SJSA1 (cell line): Measurements from ENCODE around the gene MOV10. TPM values are rescaled to one million over a fixed set of nuclear protein-coding genes. Genes with fewer than 3 reads are reported as not detected.

Experiments used
- DNase-seq, 2 experiments: peaks; one replicate each; pipeline ENCODE4 v3.0.0-alpha.2; 2015 to 2020; ENCODE audit warnings: low spot score in 2 of 2, low read depth in 1 of 2
- H3K27ac ChIP-seq: fragments of 250-450 bp; sonication (Bioruptor Pico); 2 replicates; pipeline ENCODE4 v1.5.1; 2020; ENCODE audit warnings: mild to moderate bottlenecking, moderate library complexity
- H3K27me3 ChIP-seq: fragments of 250-450 bp; sonication (Bioruptor Pico); replicated peaks from 2 replicates; pipeline ENCODE4 v1.5.1; 2020; ENCODE audit warnings: mild to moderate bottlenecking, moderate library complexity
- H3K36me3 ChIP-seq: fragments of 250-450 bp; sonication (Bioruptor Pico); 2 replicates; pipeline ENCODE4 v1.5.1; 2020; ENCODE audit warnings: mild to moderate bottlenecking
- H3K4me1 ChIP-seq: fragments of 250-450 bp; sonication (Bioruptor Pico); replicated peaks from 2 replicates; pipeline ENCODE4 v1.6.1; 2021; ENCODE audit warnings: mild to moderate bottlenecking
- H3K4me3 ChIP-seq: fragments of 250-450 bp; sonication (Bioruptor Pico); 2 replicates; pipeline ENCODE4 v1.5.1; 2020; ENCODE audit warnings: mild to moderate bottlenecking
- H3K9me3 ChIP-seq: fragments of 250-450 bp; sonication (Bioruptor Pico); replicated peaks from 2 replicates; pipeline ENCODE4 v1.5.1; 2020; ENCODE audit warnings: mild to moderate bottlenecking
- total RNA-seq: library from RNA; depleted of rRNA; stranded (reverse); fragments of >200 nt; shearing (Covaris generic); gene quantifications from 2 replicates; pipeline ENCODE4 v1.2.3, GENCODE V29; 2014

MOV10 gene
- total RNA-seq, 1 experiment from 2014 or later, result 57.0 TPM

- H3K27ac ChIP-seq, result no peak overlapping the region
- H3K9me3 ChIP-seq, result no peaks in the 10 kb centered on the region
- H3K27me3 ChIP-seq, result no peaks in the 10 kb centered on the region
- no peak overlapping the region for H3K4me3 ChIP-seq
- peaks cover 22% of the 10 kb centered on the region for H3K4me1 ChIP-seq
- H3K36me3 ChIP-seq, result peaks cover 20% of the 10 kb centered on the region
- DNase-seq, result no peak
These were observed 4.1 kb downstream of the MOV10 start for GRCh38 chr1:112678605-112679004.

- Histone ChIP-seq H3K4me1 (peaks cover 4% of the 10 kb centered on the region; the same call in 1 of the 2 replicates), H3K36me3 (peaks cover 23% of the 10 kb centered on the region), H3K4me3 (no peak overlapping the region), H3K27me3 (no peaks in the 10 kb centered on the region), H3K27ac (no peak overlapping the region), H3K9me3 (no peaks in the 10 kb centered on the region)
- no peak for DNase-seq
These were observed 11.5 kb downstream of the MOV10 start for GRCh38 chr1:112685913-112686312.

- no peak for DNase-seq
- H3K4me1 ChIP-seq, result peaks cover 4% of the 10 kb centered on the region; the same call in 1 of the 2 replicates
- no peaks in the 10 kb centered on the region for H3K27me3 ChIP-seq
- no peaks in the 10 kb centered on the region for H3K9me3 ChIP-seq
- H3K36me3 ChIP-seq, result peaks cover 28% of the 10 kb centered on the region
- no peak overlapping the region for H3K27ac ChIP-seq
- H3K4me3 ChIP-seq, result no peak overlapping the region
These were observed 12.0 kb downstream of the MOV10 start for GRCh38 chr1:112686417-112686816.

DNA sequence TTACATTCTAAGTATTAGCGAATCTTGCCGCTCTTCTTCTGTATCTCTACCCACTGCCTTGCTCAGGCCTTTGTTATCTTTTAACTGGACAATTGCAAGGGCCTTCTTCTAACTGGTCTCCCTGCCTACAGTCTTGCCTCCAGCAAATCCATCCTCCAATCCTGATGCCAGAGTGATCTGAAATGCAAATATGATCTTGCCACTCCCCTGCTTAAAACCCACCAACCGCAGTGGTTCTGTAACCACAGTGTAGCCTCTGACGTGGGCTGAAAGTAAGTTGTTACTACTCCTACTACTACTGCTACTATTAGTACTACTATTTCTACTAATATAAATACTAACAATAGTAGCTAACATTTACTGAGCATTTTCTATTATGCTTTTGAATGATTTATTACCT is 12.4 kb downstream of the MOV10 start:
- H3K4me3 ChIP-seq, result no peak overlapping the region
- H3K36me3 ChIP-seq, result peaks cover 32% of the 10 kb centered on the region
- H3K27ac ChIP-seq, result no peak overlapping the region
- H3K27me3 ChIP-seq, result no peaks in the 10 kb centered on the region
- no peaks in the 10 kb centered on the region for H3K9me3 ChIP-seq
- H3K4me1 ChIP-seq, result peaks cover 4% of the 10 kb centered on the region; the same call in 1 of the 2 replicates
- no peak for DNase-seq

- Histone ChIP-seq H3K27me3 (no peaks in the 10 kb centered on the region), H3K4me3 (no peak overlapping the region)
- DNase-seq, result no peak
These were observed 12.9 kb downstream of the MOV10 start for GRCh38 chr1:112687361-112687760.

GRCh38 chr1:112687785-112688496 is 13.5 kb downstream of the MOV10 start:
- peaks cover 4% of the 10 kb centered on the region; the same call in 1 of the 2 replicates for H3K4me1 ChIP-seq
- no peaks in the 10 kb centered on the region for H3K27me3 ChIP-seq
- no peak for DNase-seq
- H3K36me3 ChIP-seq, result peaks cover 43% of the 10 kb centered on the region
- H3K4me3 ChIP-seq, result no peak overlapping the region
- H3K27ac ChIP-seq, result no peak overlapping the region
- no peaks in the 10 kb centered on the region for H3K9me3 ChIP-seq

More at GRCh38 chr1:112687361-112687760, 12.9 kb downstream of the MOV10 start:
- H3K4me1 ChIP-seq, result peaks cover 4% of the 10 kb centered on the region; the same call in 1 of the 2 replicates
- H3K27ac ChIP-seq, result no peak overlapping the region
- peaks cover 37% of the 10 kb centered on the region for H3K36me3 ChIP-seq
- no peaks in the 10 kb centered on the region for H3K9me3 ChIP-seq

- Histone ChIP-seq H3K4me3 (no peak overlapping the region), H3K27ac (no peak overlapping the region), H3K4me1 (no peaks in the 10 kb centered on the region), H3K9me3 (no peaks in the 10 kb centered on the region), H3K27me3 (no peaks in the 10 kb centered on the region), H3K36me3 (peaks cover 50% of the 10 kb centered on the region)
- DNase-seq, result no peak
These were observed 14.3 kb downstream of the MOV10 start for GRCh38 chr1:112688781-112689193.

- Histone ChIP-seq H3K9me3 (no peaks in the 10 kb centered on the region), H3K27ac (no peak overlapping the region), H3K4me1 (no peaks in the 10 kb centered on the region), H3K36me3 (peaks cover 55% of the 10 kb centered on the region), H3K4me3 (no peak overlapping the region), H3K27me3 (no peaks in the 10 kb centered on the region)
- DNase-seq, result no peak
These were observed 14.9 kb downstream of the MOV10 start for GRCh38 chr1:112689196-112689841.

DNA sequence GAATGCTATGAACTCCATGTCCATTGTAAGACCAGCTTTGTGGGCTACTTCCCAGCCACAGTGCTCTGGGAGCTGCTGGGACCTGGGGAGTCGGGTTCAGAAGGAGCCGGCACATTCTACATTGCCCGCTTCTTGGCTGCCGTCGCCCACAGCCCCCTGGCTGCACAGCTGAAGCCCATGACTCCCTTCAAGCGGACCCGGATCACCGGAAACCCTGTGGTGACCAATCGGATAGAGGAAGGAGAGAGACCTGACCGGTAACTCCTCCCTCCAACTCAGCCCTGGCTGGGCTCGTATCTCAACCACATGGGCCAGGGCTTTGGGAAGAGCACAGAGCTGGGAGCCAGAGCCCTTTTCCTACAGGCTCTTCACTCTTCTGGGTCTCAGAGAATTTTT is 15.4 kb downstream of the MOV10 start:
- H3K9me3 ChIP-seq, result no peaks in the 10 kb centered on the region
- H3K27me3 ChIP-seq, result no peaks in the 10 kb centered on the region
- DNase-seq, result no peak
- peaks cover 60% of the 10 kb centered on the region for H3K36me3 ChIP-seq
- no peaks in the 10 kb centered on the region for H3K4me1 ChIP-seq
- H3K4me3 ChIP-seq, result no peak overlapping the region
- H3K27ac ChIP-seq, result no peak overlapping the region

DNA sequence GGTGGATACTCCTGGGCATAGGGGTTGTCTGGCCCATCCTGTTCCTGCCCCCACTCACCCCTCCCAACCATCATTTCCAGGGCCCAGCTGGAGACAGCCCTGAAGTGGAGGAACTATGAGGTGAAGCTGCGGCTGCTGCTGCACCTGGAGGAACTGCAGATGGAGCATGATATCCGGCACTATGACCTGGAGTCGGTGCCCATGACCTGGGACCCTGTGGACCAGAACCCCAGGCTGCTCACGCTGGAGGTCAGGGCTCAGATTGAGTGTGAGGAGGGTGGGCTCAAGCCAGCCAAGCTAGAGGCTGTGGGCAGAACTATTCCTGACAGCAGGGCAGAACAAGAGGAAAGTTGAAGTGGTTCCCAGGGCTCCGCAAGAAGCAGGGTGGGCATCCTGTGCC is 18.2 kb downstream of the MOV10 start:
- no peaks in the 10 kb centered on the region for H3K27me3 ChIP-seq
- H3K36me3 ChIP-seq, result peaks cover 85% of the 10 kb centered on the region
- no peak overlapping the region for H3K27ac ChIP-seq
- DNase-seq, result no peak
- H3K9me3 ChIP-seq, result no peaks in the 10 kb centered on the region
- no peaks in the 10 kb centered on the region for H3K4me1 ChIP-seq
- H3K4me3 ChIP-seq, result no peak overlapping the region

GRCh38 chr1:112693821-112694220 is 19.4 kb downstream of the MOV10 start:
- H3K4me3 ChIP-seq, result no peak overlapping the region
- no peaks in the 10 kb centered on the region for H3K9me3 ChIP-seq
- DNase-seq, result no peak
- H3K36me3 ChIP-seq, result peaks cover 96% of the 10 kb centered on the region
- no peak overlapping the region for H3K27ac ChIP-seq
- H3K27me3 ChIP-seq, result no peaks in the 10 kb centered on the region
- H3K4me1 ChIP-seq, result 0 out of 2 replicates have a peak, but pooled peaks cover 2% of the 10 kb centered on the region

- no peak for DNase-seq
- Histone ChIP-seq H3K27me3 (no peaks in the 10 kb centered on the region), H3K36me3 (peaks cover 98% of the 10 kb centered on the region), H3K4me1 (peaks cover 6% of the 10 kb centered on the region), H3K9me3 (no peaks in the 10 kb centered on the region), H3K4me3 (no peak overlapping the region), H3K27ac (no peak overlapping the region)
These were observed 20.0 kb downstream of the MOV10 start for GRCh38 chr1:112694363-112694929.

DNA sequence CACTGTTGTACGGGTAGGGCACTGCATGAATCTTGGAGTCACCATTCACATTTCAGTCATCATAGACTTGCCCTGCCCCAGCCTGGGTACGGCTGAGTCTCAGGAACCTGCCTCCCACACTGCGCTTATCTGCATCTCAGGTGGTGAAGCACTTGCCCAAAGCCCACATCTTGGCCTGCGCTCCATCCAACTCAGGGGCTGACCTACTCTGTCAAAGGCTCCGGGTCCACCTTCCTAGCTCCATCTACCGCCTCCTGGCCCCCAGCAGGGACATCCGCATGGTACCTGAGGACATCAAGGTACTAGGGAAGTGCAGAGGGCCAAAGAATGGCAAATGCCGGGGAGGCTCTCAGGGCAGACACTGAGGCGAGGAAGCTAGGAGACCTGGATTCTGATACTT is 20.8 kb downstream of the MOV10 start:
- no peaks in the 10 kb centered on the region for H3K27me3 ChIP-seq
- H3K27ac ChIP-seq, result no peak overlapping the region
- H3K4me1 ChIP-seq, result peaks cover 14% of the 10 kb centered on the region
- no peak for DNase-seq
- H3K36me3 ChIP-seq, result peaks cover 98% of the 10 kb centered on the region
- H3K9me3 ChIP-seq, result no peaks in the 10 kb centered on the region
- H3K4me3 ChIP-seq, result no peak overlapping the region
